22Rv1 (cell line): Measurements from ENCODE around the gene USP28.
A peak's percentile ranks its signal among the peaks of the same experiment; 100 is the strongest.

Source experiments
- ZFX ChIP-seq: fragments of 450-650 bp; IDR thresholded peaks from 2 replicates; pipeline ENCODE4 v1.6.1; 2017; ENCODE audit warnings: antibody characterized with exemption, borderline replicate concordance
- TF ChIP-seq, protein P1 (sequence below): fragments of 450-650 bp; IDR thresholded peaks from 2 replicates; pipeline ENCODE4 v1.5.1; 2017; ENCODE audit warnings: mild to moderate bottlenecking

- no peak for TF ChIP-seq ZFX
- TF ChIP-seq, protein P1, sequence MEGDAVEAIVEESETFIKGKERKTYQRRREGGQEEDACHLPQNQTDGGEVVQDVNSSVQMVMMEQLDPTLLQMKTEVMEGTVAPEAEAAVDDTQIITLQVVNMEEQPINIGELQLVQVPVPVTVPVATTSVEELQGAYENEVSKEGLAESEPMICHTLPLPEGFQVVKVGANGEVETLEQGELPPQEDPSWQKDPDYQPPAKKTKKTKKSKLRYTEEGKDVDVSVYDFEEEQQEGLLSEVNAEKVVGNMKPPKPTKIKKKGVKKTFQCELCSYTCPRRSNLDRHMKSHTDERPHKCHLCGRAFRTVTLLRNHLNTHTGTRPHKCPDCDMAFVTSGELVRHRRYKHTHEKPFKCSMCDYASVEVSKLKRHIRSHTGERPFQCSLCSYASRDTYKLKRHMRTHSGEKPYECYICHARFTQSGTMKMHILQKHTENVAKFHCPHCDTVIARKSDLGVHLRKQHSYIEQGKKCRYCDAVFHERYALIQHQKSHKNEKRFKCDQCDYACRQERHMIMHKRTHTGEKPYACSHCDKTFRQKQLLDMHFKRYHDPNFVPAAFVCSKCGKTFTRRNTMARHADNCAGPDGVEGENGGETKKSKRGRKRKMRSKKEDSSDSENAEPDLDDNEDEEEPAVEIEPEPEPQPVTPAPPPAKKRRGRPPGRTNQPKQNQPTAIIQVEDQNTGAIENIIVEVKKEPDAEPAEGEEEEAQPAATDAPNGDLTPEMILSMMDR: peak; percentile 72
Observed at GRCh38 chr11:113806406-113806805, 69.0 kb downstream of the USP28 start.
